Hepatocyte (in vitro differentiated cells): ENCODE data around the gene S100A3. TPM values are rescaled to one million over a fixed set of nuclear protein-coding genes. Genes with fewer than 3 reads are reported as not detected.

Experiments
- DNase-seq: peaks from one replicate; pipeline ENCODE4 v3.0.0-alpha.2; 2016; ENCODE audit warnings: low spot score
- H2AFZ ChIP-seq: fragments of 200-600 bp; sonication (generic); 2 replicates; pipeline ENCODE4 v1.6.0; 2016; ENCODE audit warnings: antibody characterized with exemption, mild to moderate bottlenecking
- H3K27ac ChIP-seq: fragments of 200-600 bp; sonication (generic); 2 replicates; pipeline ENCODE4 v1.5.1; 2016; ENCODE audit warnings: mild to moderate bottlenecking
- H3K27me3 ChIP-seq: fragments of 200-600 bp; sonication (generic); 2 replicates; pipeline ENCODE4 v1.6.1; 2016
- H3K36me3 ChIP-seq: fragments of 200-600 bp; sonication (generic); replicated peaks from 2 replicates; pipeline ENCODE4 v1.5.1; 2016; ENCODE audit warnings: low read depth; ENCODE audit not compliant: insufficient read depth
- H3K4me1 ChIP-seq: fragments of 200-600 bp; sonication (generic); 2 replicates; pipeline ENCODE4 v1.5.1; 2016; ENCODE audit warnings: mild to moderate bottlenecking, moderate library complexity; ENCODE audit not compliant: insufficient read depth
- H3K4me2 ChIP-seq: fragments of 200-600 bp; sonication (generic); 2 replicates; pipeline ENCODE4 v1.6.0; 2016
- H3K4me3 ChIP-seq: fragments of 200-600 bp; sonication (generic); 2 replicates; pipeline ENCODE4 v1.5.1; 2016; ENCODE audit warnings: mild to moderate bottlenecking
- H3K79me2 ChIP-seq: fragments of 200-600 bp; sonication (generic); 2 replicates; pipeline ENCODE4 v1.6.0; 2017; ENCODE audit warnings: mild to moderate bottlenecking
- H3K9me2 ChIP-seq: fragments of 200-600 bp; sonication (generic); replicated peaks from 2 replicates; pipeline ENCODE4 v1.6.0; 2017; ENCODE audit warnings: mild to moderate bottlenecking; ENCODE audit not compliant: insufficient read depth
- H3K9me3 ChIP-seq: fragments of 200-600 bp; sonication (generic); 2 replicates; pipeline ENCODE4 v1.5.1; 2016; ENCODE audit warnings: low read depth, mild to moderate bottlenecking
- H4K20me1 ChIP-seq: fragments of 200-600 bp; sonication (generic); 2 replicates; pipeline ENCODE4 v1.6.0; 2016; ENCODE audit warnings: mild to moderate bottlenecking; ENCODE audit not compliant: insufficient read depth, poor library complexity, severe bottlenecking
- CTCF ChIP-seq: fragments of 200-600 bp; sonication (generic); IDR thresholded peaks from 2 replicates; pipeline ENCODE4 v1.5.1; 2016; ENCODE audit warnings: antibody characterized with exemption, mild to moderate bottlenecking; ENCODE audit not compliant: poor library complexity
- EZH2 ChIP-seq: fragments of 200-600 bp; sonication (generic); IDR thresholded peaks from 2 replicates; pipeline ENCODE4 v1.6.1; 2016; ENCODE audit warnings: antibody characterized with exemption, mild to moderate bottlenecking, borderline replicate concordance
- EZH2phosphoT487 ChIP-seq: fragments of 200-600 bp; sonication (generic); IDR thresholded peaks from one replicate; pipeline ENCODE4 v1.6.1; 2018; ENCODE audit warnings: antibody characterized with exemption, mild to moderate bottlenecking, low read depth, moderate library complexity; ENCODE audit not compliant: unreplicated experiment, severe bottlenecking
- WGBS: methylation state at CpG from one replicate; pipeline ENCODE4 v1.1.6; 2016; ENCODE audit warnings: low lambda C conversion rate; ENCODE audit errors: missing lambda C conversion rate; 5-methylcytosine and 5-hydroxymethylcytosine counted together
- polyA plus RNA-seq: library from polyadenylated mRNA; unstranded; fragments of >200 nt; fragmentation: Nextera tagmentation; extraction: Ambion mirVana; gene quantifications from 2 replicates; pipeline ENCODE4 v1.2.1, GENCODE V29; 2016
- total RNA-seq: library from RNA; depleted of rRNA; stranded (reverse); fragments of >200 nt; gene quantifications from 2 replicates; pipeline ENCODE4 v1.2.3, GENCODE V29; 2014

The S100A3 gene
- total and polyA plus RNA-seq, 2 experiments from 2014 or later = 1.9 to 2.7 TPM

- H3K4me3 ChIP-seq = no peak overlapping the region
- no peaks in the 10 kb centered on the region for H3K36me3 ChIP-seq
- H3K4me1 ChIP-seq = peaks cover 61% of the 10 kb centered on the region
- peaks cover 9% of the 10 kb centered on the region for H3K79me2 ChIP-seq
- H3K4me2 ChIP-seq = peak overlapping the region; percentile 72
- no peaks in the 10 kb centered on the region for H3K27me3 ChIP-seq
- no peak for DNase-seq
- peak overlapping the region; percentile 97 for H3K27ac ChIP-seq
- H2AFZ ChIP-seq = peak overlapping the region; percentile 21
- WGBS = 34% methylated on average over 10 of the region's 10 CpGs
- H4K20me1 ChIP-seq = no peaks in the 10 kb centered on the region
- no peaks in the 10 kb centered on the region for H3K9me2 ChIP-seq
- TF ChIP-seq EZH2phosphoT487 (no peak), CTCF (no peak), EZH2 (no peak)
- H3K9me3 ChIP-seq = no peaks in the 10 kb centered on the region
These were observed 4.5 kb downstream of the S100A3 start for GRCh38 chr1:153544453-153545066.

- no peaks in the 10 kb centered on the region for H3K9me3 ChIP-seq
- H3K27me3 ChIP-seq = no peaks in the 10 kb centered on the region
- H3K4me1 ChIP-seq = peaks cover 53% of the 10 kb centered on the region
- no peaks in the 10 kb centered on the region for H4K20me1 ChIP-seq
- H2AFZ ChIP-seq = no peak overlapping the region
- no peaks in the 10 kb centered on the region for H3K36me3 ChIP-seq
- no peak overlapping the region for H3K4me3 ChIP-seq
- WGBS = 84% methylated on average over 4 of the region's 4 CpGs
- H3K4me2 ChIP-seq = peak overlapping the region; percentile 72
- TF ChIP-seq CTCF = no peak
- no peak for TF ChIP-seq EZH2phosphoT487
- no peak for TF ChIP-seq EZH2
- no peaks in the 10 kb centered on the region for H3K9me2 ChIP-seq
- no peak for DNase-seq
- peak overlapping the region; percentile 97 for H3K27ac ChIP-seq
- H3K79me2 ChIP-seq = peaks cover 9% of the 10 kb centered on the region
These were observed 5.3 kb downstream of the S100A3 start for GRCh38 chr1:153543736-153544135.

- H3K4me2 ChIP-seq = peak overlapping the region; percentile 72
These were observed 5.9 kb downstream of the S100A3 start for GRCh38 chr1:153542956-153543711.

More at GRCh38 chr1:153542956-153543711, 5.9 kb downstream of the S100A3 start:
- H4K20me1 ChIP-seq = no peaks in the 10 kb centered on the region
- no peak overlapping the region for H2AFZ ChIP-seq
- TF ChIP-seq EZH2phosphoT487 (no peak), CTCF (no peak), EZH2 (no peak)
- WGBS = 67% methylated on average over 13 of the region's 13 CpGs
- H3K9me3 ChIP-seq = no peaks in the 10 kb centered on the region
- H3K4me3 ChIP-seq = no peak overlapping the region
- no peaks in the 10 kb centered on the region for H3K36me3 ChIP-seq
- peak overlapping the region; percentile 97 for H3K27ac ChIP-seq
- DNase-seq = no peak
- H3K4me1 ChIP-seq = peaks cover 47% of the 10 kb centered on the region
- H3K79me2 ChIP-seq = peaks cover 9% of the 10 kb centered on the region
- no peaks in the 10 kb centered on the region for H3K27me3 ChIP-seq
- no peaks in the 10 kb centered on the region for H3K9me2 ChIP-seq
